Thymus (tissue), 11 donors: ENCODE measurements around the gene MDFIC2. TPM values are rescaled to one million over a fixed set of nuclear protein-coding genes. Genes with fewer than 3 reads are reported as not detected.
"Not testable (repeated sequence)": the region's sequence is repeated elsewhere in the genome, so short reads cannot be mapped to it uniquely, and the experiment has no call there.

Source experiments
- DNase-seq, 9 donors: peaks; one replicate each; pipeline ENCODE4 v3.0.0-alpha.2; 2013; ENCODE audit warnings: low spot score in 9 of 9, low read depth in 6 of 9, missing footprints in 1 of 9
- H3K27ac ChIP-seq, 2 donors: one replicate each; pipeline ENCODE4 v1.5.1; 2013; ENCODE audit warnings: control low read depth in 1 of 2, low read depth in 1 of 2, low read length in 1 of 2, mild to moderate bottlenecking in 1 of 2, moderate library complexity in 1 of 2
- H3K27me3 ChIP-seq, 2 donors: one replicate each; pipeline ENCODE4 v1.5.1; 2013; ENCODE audit warnings: low read length in 1 of 2; ENCODE audit not compliant: control insufficient read depth in 2 of 2, insufficient read depth in 1 of 2
- H3K36me3 ChIP-seq, 2 donors: one replicate each; pipeline ENCODE4 v1.5.1; 2013; ENCODE audit warnings: low read length in 1 of 2, mild to moderate bottlenecking in 1 of 2, moderate library complexity in 1 of 2; ENCODE audit not compliant: control insufficient read depth in 2 of 2, insufficient read depth in 2 of 2
- H3K4me1 ChIP-seq, 2 donors: one replicate each; pipeline ENCODE4 v1.5.1; 2013; ENCODE audit warnings: low read length in 2 of 2; ENCODE audit not compliant: control insufficient read depth in 2 of 2, insufficient read depth in 2 of 2
- H3K4me3 ChIP-seq, 2 donors: one replicate each; pipeline ENCODE4 v1.5.1; 2013; ENCODE audit warnings: low read length in 2 of 2, control low read depth in 1 of 2, mild to moderate bottlenecking in 1 of 2
- H3K9me3 ChIP-seq, 2 donors: one replicate each; pipeline ENCODE4 v1.5.1; 2013; ENCODE audit warnings: low read length in 1 of 2, mild to moderate bottlenecking in 1 of 2; ENCODE audit not compliant: control insufficient read depth in 2 of 2, insufficient read depth in 1 of 2
- WGBS: extraction: QIAGEN DNeasy Blood & Tissue Kit; methylation state at CpG from one replicate; pipeline ENCODE4 v1.1.7; 2013; 5-methylcytosine and 5-hydroxymethylcytosine counted together
- polyA plus RNA-seq: library from polyadenylated mRNA; stranded (reverse); fragments of 200-250 nt; gene quantifications from one replicate; pipeline ENCODE4 v1.2.3, GENCODE V29; 2013
- total RNA-seq: library from RNA; stranded (reverse); fragments of 120-200 nt; gene quantifications from one replicate; pipeline ENCODE4 v1.2.4, GENCODE V29; 2013
- donor health status: healthy.

MDFIC2 gene
- total and polyA plus RNA-seq, 2 donors = not detected

DNA sequence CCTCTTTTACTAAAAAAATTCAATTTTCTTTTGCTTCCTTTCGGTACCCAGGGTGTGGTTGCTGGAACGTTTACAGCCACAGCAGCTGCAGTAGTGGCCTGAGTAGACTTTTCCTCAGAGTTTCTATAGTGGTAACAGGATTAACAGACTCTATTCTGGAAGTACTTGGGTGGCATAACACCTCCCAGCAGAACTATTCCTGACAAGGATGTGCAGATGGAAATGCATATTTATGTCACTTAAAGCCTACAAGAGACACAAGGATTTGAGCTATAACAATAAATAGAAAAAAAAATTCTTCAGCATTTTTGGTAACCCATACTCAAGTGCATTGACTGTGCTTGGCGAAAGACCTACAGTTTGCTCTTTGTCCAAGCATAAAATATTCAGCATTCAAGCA lies 94.0 kb downstream of the MDFIC2 start:
- Histone ChIP-seq H3K9me3 (no peaks in the 10 kb centered on the region), H3K27ac (no peak overlapping the region), H3K4me3 (no peak overlapping the region), H3K4me1 (no peaks in the 10 kb centered on the region), H3K36me3 (no peaks in the 10 kb centered on the region), H3K27me3 (no peaks in the 10 kb centered on the region)
- DNase-seq = no peak
- 83% methylated on average over 3 of the region's 3 CpGs for WGBS

- DNase-seq, H3K27ac ChIP-seq, H3K9me3 ChIP-seq, H3K4me1 ChIP-seq, H3K36me3 ChIP-seq, H3K4me3 ChIP-seq, H3K27me3 ChIP-seq: not testable (repeated sequence)
These were observed 101.2 kb downstream of the MDFIC2 start for GRCh38 chr3:70211274-70211673.

DNA sequence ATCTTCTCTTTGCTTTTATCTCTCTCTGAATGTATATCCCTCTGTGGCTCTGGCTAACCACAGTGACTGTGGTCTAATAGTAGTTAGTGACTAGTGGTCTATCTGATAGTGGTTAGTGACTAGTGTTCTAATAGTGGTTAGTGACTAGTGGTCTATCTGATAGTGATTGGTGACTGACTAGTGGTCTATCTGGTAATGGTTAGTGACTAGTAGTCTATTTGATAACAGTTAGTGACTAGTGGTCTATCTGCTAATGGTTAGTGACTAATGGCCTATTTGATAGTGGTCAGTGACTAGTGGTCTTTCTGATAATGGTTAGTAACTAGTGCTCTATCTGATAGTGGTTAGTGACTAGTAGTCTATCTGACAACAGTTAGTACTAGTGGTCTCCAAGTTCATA lies 110.5 kb downstream of the MDFIC2 start:
- Histone ChIP-seq H3K27ac (no peak overlapping the region), H3K9me3 (no peaks in the 10 kb centered on the region), H3K36me3 (no peaks in the 10 kb centered on the region), H3K4me1 (no peaks in the 10 kb centered on the region), H3K4me3 (no peak overlapping the region), H3K27me3 (no peaks in the 10 kb centered on the region)
- no peak for DNase-seq

- Histone ChIP-seq H3K36me3 (no peaks in the 10 kb centered on the region), H3K27ac (no peak overlapping the region)
- no peak for DNase-seq
These were observed 122.5 kb downstream of the MDFIC2 start for GRCh38 chr3:70189884-70190473.

DNA sequence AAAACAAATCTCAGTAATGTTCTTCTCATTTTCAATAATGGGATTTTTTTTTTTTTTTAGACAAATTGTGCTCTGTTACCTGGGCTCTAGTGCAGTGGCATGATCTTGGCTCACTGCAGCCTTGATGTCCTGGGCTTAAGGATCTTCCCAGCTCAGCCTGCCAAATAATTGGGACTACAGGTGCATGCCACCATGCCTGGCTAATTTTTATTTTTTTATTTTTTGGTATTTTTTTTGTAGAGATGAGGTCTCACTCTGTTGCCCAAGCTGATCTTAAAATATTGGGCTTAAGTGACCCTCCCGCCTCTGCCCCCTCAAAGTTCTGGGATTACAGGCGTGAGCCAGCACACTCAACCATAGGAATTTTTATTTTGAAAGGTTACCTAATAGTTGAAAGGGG lies 126.2 kb downstream of the MDFIC2 start:
- Histone ChIP-seq H3K27ac (no peak overlapping the region), H3K4me3 (no peak overlapping the region), H3K4me1 (no peaks in the 10 kb centered on the region), H3K27me3 (no peaks in the 10 kb centered on the region), H3K9me3 (no peaks in the 10 kb centered on the region), H3K36me3 (no peaks in the 10 kb centered on the region)
- DNase-seq = no peak
- over 99% methylated on average over 2 of the region's 2 CpGs for WGBS

More at GRCh38 chr3:70189884-70190473, 122.5 kb downstream of the MDFIC2 start:
- Histone ChIP-seq H3K4me3 (no peak overlapping the region), H3K9me3 (no peaks in the 10 kb centered on the region), H3K27me3 (no peaks in the 10 kb centered on the region), H3K4me1 (no peaks in the 10 kb centered on the region)

DNA sequence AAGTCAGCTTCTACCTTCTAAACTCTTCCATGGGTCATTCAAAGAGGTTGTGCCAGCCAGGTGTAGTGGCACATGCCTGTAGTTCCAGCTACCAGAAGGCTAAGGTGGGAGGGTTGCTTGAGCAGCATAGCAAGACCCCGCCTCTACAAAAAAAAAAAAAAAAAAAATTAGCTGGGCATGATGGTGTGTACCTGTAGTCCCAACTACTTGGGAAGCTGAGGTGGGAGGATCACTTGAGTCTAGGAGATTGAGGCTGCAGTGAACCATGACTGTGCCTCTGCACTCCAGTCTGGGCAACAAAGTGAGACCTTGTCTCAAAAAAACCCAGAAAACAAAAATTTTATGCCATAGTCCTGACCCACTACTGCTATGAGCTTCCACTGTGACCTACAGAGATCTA lies 126.8 kb downstream of the MDFIC2 start:
- no peak for DNase-seq
- WGBS = 93% methylated on average over 1 of the region's 1 CpG
- Histone ChIP-seq H3K9me3 (no peaks in the 10 kb centered on the region), H3K4me3 (no peak overlapping the region), H3K27me3 (no peaks in the 10 kb centered on the region), H3K4me1 (no peaks in the 10 kb centered on the region), H3K36me3 (no peaks in the 10 kb centered on the region), H3K27ac (no peak overlapping the region)

DNA sequence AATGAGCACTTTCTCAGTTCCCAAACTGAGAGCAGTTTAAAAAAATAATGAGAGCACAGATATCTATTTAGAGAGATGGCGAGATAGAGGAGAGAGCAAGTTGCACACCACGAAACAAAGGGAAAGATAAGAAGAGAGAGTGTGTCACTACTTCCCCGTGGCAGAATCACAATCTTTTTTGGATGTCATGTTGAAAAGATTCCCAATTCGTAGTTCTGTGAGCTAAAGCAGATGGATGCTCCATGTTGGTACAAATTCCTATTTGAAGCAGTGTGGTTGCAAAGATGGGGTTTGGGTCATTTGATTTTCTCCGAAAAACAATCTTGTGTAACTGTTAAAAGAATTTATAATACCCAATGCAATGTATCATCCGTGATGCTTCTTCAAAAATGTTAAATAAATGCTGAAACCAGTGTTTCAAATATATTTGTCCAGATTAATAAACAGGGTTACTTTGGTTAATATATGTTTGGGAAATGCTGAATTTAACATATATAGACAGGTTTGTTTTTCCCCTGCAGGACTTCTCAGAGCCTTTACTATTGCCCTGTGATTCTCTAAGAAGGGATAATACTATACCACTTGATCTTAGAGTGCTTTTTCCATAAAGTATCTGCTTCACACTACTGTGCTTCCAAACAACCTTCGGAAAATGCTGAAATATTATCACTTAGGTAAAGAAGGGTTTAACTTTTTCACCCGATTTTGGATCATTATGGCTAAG lies 128.5 kb downstream of the MDFIC2 start:
- H3K4me3 ChIP-seq = no peak overlapping the region
- 88% methylated on average over 8 of the region's 8 CpGs for WGBS
- DNase-seq = no peak
- H3K27ac ChIP-seq = no peak overlapping the region
- H3K36me3 ChIP-seq = no peaks in the 10 kb centered on the region
- no peaks in the 10 kb centered on the region for H3K9me3 ChIP-seq
- no peaks in the 10 kb centered on the region for H3K27me3 ChIP-seq
- H3K4me1 ChIP-seq = no peaks in the 10 kb centered on the region

GRCh38 chr3:70182166-70182565 lies 130.3 kb downstream of the MDFIC2 start:
- Histone ChIP-seq H3K36me3 (no peaks in the 10 kb centered on the region), H3K27me3 (no peaks in the 10 kb centered on the region), H3K4me1 (no peaks in the 10 kb centered on the region), H3K27ac (no peak overlapping the region), H3K9me3 (no peaks in the 10 kb centered on the region), H3K4me3 (no peak overlapping the region)
- DNase-seq = no peak
- WGBS = 48% methylated on average over 12 of the region's 12 CpGs

- Histone ChIP-seq H3K4me3 (no peak overlapping the region), H3K27me3 (no peaks in the 10 kb centered on the region), H3K27ac (no peak overlapping the region), H3K9me3 (no peaks in the 10 kb centered on the region), H3K36me3 (no peaks in the 10 kb centered on the region), H3K4me1 (no peaks in the 10 kb centered on the region)
- no peak for DNase-seq
- WGBS = 90% methylated on average over 6 of the region's 6 CpGs
These were observed 131.8 kb downstream of the MDFIC2 start for GRCh38 chr3:70180664-70181063.
